ENCODE measurements around the gene CCL22.
"Not testable (repeated sequence)": the region's sequence is repeated elsewhere in the genome, so short reads cannot be mapped to it uniquely, and the experiment has no call there.

The CCL22 gene

DNA sequence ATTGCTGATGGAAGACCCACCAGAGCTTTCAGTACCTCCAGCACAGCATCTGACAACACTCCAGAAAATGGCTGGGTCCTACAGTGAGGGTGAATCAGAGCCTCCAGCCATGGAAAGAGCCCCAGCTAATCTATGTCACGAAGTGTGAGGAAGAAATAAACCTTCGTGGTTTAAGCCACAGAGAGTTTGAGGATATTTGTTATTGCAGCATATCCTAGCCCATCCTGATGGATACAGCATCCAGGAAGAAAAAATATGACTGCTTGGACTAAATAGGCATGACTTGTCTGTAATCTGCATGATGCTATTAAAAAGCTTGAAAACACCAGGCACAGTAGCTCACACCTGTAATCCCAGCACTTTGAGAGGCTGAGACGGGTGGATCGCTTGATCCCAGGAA, 32.7 kb downstream of the CCL22 start:
- H3K9ac ChIP-seq (ENCODE audit: insufficient read length) = no peak overlapping the region
- H3K4me3 ChIP-seq = no peak overlapping the region
- no peaks in the 10 kb centered on the region for H3K36me3 ChIP-seq (ENCODE audit: insufficient read depth, low read length)
- TF ChIP-seq POLR2AphosphoS5 (IDR thresholded peaks at IDR 0.05; ENCODE audit: borderline replicate concordance, low read depth, low read length) (no peak), EZH2 (IDR thresholded peaks at IDR 0.05) (no peak), FOXP2 (optimal IDR thresholded peaks at IDR 0.05; ENCODE audit: control extremely low read depth, extremely low read length, insufficient read depth) (no peak)
- no peak overlapping the region for H3K27ac ChIP-seq
- H3K9me3 ChIP-seq (ENCODE audit: low read depth, low read length) = no peaks in the 10 kb centered on the region
- DNase-seq (ENCODE audit: low read depth, low spot score) = no peak

DNA sequence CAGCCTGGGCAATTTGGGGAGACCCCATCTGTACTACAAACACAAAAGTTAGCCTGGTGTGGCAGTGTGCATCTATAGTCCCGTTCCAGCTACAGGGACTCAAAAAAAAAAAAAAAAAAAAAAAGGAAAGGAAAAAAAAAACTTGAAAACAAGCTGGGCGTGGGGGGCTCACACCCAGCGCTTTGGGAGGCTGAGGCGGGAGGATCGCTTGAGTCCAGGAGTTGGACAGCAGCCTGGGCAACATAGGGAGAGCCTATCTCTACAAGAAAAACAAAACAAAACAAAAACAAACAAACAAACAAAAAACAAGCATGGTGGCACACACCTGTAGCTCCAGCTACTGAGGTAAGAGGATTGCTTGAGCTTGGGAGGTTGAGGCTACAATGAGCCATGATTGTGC, 33.1 kb downstream of the CCL22 start:
- no peaks in the 10 kb centered on the region for H3K9me3 ChIP-seq (ENCODE audit: low read depth, low read length)
- DNase-seq (ENCODE audit: low read depth, low spot score) = no peak
- H3K4me3 ChIP-seq = no peak overlapping the region
- no peak overlapping the region for H3K27ac ChIP-seq
- H3K9ac ChIP-seq (ENCODE audit: insufficient read length) = no peak overlapping the region
- no peak for TF ChIP-seq FOXP2 (optimal IDR thresholded peaks at IDR 0.05; ENCODE audit: control extremely low read depth, extremely low read length, insufficient read depth)
- TF ChIP-seq EZH2 (IDR thresholded peaks at IDR 0.05) = no peak
- TF ChIP-seq POLR2AphosphoS5 (IDR thresholded peaks at IDR 0.05; ENCODE audit: borderline replicate concordance, low read depth, low read length) = no peak
- H3K36me3 ChIP-seq (ENCODE audit: insufficient read depth, low read length) = no peaks in the 10 kb centered on the region

DNA sequence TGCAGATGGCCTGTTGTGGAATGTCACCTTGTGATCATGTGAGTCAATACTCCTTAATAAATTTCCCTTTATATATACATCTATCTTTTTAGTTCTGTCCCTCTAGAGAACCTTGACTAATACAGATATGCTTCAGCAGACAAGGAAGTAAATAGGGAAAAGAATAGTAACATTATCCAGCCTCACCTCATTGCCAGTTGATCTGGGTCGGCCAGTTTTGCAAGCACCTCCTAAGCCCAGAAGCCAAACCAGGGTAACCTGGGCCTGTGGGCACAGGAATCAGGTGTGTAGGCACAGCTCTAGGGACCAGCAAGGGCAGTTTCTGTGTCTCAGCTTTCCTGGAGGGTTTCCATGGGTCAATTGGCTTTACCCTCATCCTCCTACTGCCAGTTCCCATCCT, 34.1 kb downstream of the CCL22 start:
- no peaks in the 10 kb centered on the region for H3K36me3 ChIP-seq (ENCODE audit: insufficient read depth, low read length)
- H3K4me3 ChIP-seq = no peak overlapping the region
- H3K9ac ChIP-seq (ENCODE audit: insufficient read length) = no peak overlapping the region
- H3K27ac ChIP-seq = no peak overlapping the region
- no peak for DNase-seq (ENCODE audit: low read depth, low spot score)
- TF ChIP-seq FOXP2 (optimal IDR thresholded peaks at IDR 0.05; ENCODE audit: control extremely low read depth, extremely low read length, insufficient read depth) (no peak), EZH2 (IDR thresholded peaks at IDR 0.05) (no peak), POLR2AphosphoS5 (IDR thresholded peaks at IDR 0.05; ENCODE audit: borderline replicate concordance, low read depth, low read length) (no peak)
- no peaks in the 10 kb centered on the region for H3K9me3 ChIP-seq (ENCODE audit: low read depth, low read length)

DNA sequence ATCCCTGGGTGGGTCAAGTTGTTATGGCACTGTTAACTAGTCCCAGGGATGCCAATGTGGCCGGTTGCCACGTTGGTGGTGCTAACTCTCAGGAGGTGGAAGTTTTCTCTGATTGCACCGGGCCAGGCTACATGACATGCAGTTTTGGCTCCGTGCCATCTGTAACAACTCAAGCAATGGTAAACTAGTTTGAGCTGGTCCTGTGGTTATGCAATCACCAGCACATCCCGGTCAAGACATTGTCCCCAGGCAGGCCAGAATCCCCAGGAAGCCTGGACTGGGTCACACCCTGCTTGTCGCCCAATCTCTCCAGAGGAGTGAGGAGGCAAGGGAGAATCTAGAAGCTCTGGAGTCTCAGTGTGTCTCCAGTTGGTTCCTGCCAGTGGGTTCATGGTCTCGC, 35.9 kb downstream of the CCL22 start:
- no peak for DNase-seq (ENCODE audit: low read depth, low spot score)
- H3K9me3 ChIP-seq (ENCODE audit: low read depth, low read length) = no peaks in the 10 kb centered on the region
- H3K27ac ChIP-seq = no peak overlapping the region
- H3K36me3 ChIP-seq (ENCODE audit: insufficient read depth, low read length) = no peaks in the 10 kb centered on the region
- no peak for TF ChIP-seq EZH2 (IDR thresholded peaks at IDR 0.05)
- TF ChIP-seq POLR2AphosphoS5 (IDR thresholded peaks at IDR 0.05; ENCODE audit: borderline replicate concordance, low read depth, low read length) = no peak
- no peak for TF ChIP-seq FOXP2 (optimal IDR thresholded peaks at IDR 0.05; ENCODE audit: control extremely low read depth, extremely low read length, insufficient read depth)
- no peak overlapping the region for H3K9ac ChIP-seq (ENCODE audit: insufficient read length)
- no peak overlapping the region for H3K4me3 ChIP-seq

DNA sequence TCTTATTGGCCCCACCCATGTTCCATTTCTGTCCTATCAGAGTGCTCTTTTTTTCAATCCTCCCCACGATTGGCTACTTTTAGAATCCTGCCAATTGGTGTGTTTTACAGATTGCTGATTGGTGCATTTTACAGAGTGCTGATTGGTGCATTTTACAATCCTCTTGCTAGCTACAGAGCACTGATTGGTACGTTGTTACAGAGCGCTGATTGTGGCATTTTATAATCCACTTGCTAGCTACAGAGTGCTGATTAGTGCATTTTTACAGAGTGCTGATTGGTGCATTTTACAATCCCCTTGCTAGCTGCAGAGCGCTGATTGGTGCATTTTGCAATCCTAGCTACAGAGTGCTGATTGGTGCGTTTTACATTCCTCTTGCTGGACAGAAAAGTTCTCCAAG, 36.4 kb downstream of the CCL22 start:
- Histone ChIP-seq H3K4me3 (no peak overlapping the region), H3K36me3 (ENCODE audit: insufficient read depth, low read length) (no peaks in the 10 kb centered on the region), H3K9ac (ENCODE audit: insufficient read length) (no peak overlapping the region), H3K9me3 (ENCODE audit: low read depth, low read length) (no peaks in the 10 kb centered on the region), H3K27ac (no peak overlapping the region)
- TF ChIP-seq EZH2 (IDR thresholded peaks at IDR 0.05) (no peak), FOXP2 (optimal IDR thresholded peaks at IDR 0.05; ENCODE audit: control extremely low read depth, extremely low read length, insufficient read depth) (no peak), POLR2AphosphoS5 (IDR thresholded peaks at IDR 0.05; ENCODE audit: borderline replicate concordance, low read depth, low read length) (no peak)
- DNase-seq (ENCODE audit: low read depth, low spot score) = no peak

DNA sequence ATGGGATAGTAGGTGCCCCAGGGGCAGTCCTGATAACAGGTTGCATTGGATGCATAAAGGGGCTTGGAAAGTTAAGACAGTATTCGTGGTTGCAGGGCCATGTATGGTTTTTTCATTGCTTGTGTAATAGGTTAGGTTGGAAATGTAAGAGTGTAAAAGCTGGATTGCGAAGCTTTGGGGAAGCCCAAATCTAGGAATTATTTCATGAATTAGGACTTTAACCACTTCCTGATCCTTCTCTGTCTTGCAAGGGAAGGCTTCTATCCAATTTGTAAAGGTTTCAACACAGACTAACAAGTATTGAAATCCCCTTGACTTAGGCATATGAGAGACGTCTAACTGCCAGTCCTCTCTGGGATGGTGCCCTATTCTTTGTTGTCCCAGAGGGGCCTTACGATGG, 38.2 kb downstream of the CCL22 start:
- Histone ChIP-seq H3K9ac (ENCODE audit: insufficient read length) (no peak overlapping the region), H3K9me3 (ENCODE audit: low read depth, low read length) (no peaks in the 10 kb centered on the region), H3K4me3 (no peak overlapping the region), H3K36me3 (ENCODE audit: insufficient read depth, low read length) (no peaks in the 10 kb centered on the region), H3K27ac (no peak overlapping the region)
- no peak for TF ChIP-seq EZH2 (IDR thresholded peaks at IDR 0.05)
- TF ChIP-seq FOXP2 (optimal IDR thresholded peaks at IDR 0.05; ENCODE audit: control extremely low read depth, extremely low read length, insufficient read depth) = no peak
- no peak for TF ChIP-seq POLR2AphosphoS5 (IDR thresholded peaks at IDR 0.05; ENCODE audit: borderline replicate concordance, low read depth, low read length)
- DNase-seq (ENCODE audit: low read depth, low spot score) = no peak

DNA sequence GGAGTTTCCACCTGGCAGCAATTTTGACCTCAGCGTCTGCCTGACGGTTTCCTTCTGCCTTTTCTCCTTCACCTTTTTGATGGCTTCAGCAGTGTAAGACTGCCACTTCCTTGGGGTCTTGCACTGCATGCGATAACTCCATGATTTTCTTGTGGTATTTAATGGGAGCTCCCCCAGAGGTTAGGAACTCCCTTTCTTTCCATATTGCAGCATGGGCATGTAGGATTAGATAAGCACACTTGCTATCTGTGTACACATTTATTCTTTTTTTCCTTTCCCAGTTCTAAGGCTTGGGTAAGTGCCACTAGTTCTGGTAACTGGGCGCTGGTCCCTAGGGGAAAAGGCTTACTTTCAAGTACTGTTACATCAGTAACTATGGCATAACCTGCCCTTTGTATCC, 38.9 kb downstream of the CCL22 start:
- not testable (repeated sequence) for DNase-seq (ENCODE audit: low read depth, low spot score); H3K4me3 ChIP-seq; H3K27ac ChIP-seq; H3K9ac ChIP-seq (ENCODE audit: insufficient read length); H3K9me3 ChIP-seq (ENCODE audit: low read depth, low read length); H3K36me3 ChIP-seq (ENCODE audit: insufficient read depth, low read length)

DNA sequence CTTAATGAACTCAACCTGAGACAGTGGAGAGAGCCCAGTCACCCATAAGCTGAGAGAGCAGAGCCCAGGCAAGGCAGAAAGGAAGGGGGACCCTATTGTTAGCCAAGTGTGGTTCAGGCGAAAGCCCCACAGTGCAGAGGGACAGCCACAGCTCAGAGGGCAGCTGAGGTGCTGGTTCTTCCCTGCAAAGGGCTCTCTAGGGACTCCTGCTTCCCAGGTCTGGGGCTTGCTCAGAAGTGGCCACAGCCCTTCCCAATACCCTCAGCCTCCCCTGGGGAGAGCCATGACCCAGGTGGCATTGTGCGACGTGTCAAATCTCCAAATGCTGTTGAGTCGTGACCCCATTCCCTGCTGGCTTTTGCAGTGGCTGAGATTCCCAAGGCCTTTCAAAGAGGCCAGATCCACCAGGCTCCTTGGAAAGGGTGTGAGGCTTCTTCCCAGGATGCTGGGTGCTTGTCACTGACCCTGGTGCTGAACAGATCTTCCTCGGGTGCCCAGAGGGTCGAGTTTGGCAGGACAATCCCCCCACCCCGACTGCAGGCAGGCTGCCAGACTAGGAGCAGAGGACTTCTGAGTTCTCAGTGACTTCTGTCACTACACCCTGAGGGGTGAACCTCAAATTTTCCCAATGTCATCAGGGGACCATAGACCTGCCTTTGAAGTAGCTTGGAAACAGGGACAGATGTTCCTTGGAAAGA, 43.5 kb downstream of the CCL22 start:
- Histone ChIP-seq H3K27ac (no peak overlapping the region), H3K4me3 (no peak overlapping the region), H3K9ac (ENCODE audit: insufficient read length) (no peak overlapping the region), H3K36me3 (ENCODE audit: insufficient read depth, low read length) (no peaks in the 10 kb centered on the region), H3K9me3 (ENCODE audit: low read depth, low read length) (no peaks in the 10 kb centered on the region)
- TF ChIP-seq FOXP2 (optimal IDR thresholded peaks at IDR 0.05; ENCODE audit: control extremely low read depth, extremely low read length, insufficient read depth) (no peak), EZH2 (IDR thresholded peaks at IDR 0.05) (no peak), POLR2AphosphoS5 (IDR thresholded peaks at IDR 0.05; ENCODE audit: borderline replicate concordance, low read depth, low read length) (no peak)
- no peak for DNase-seq (ENCODE audit: low read depth, low spot score)
